ENCODE data around the gene ANKRD33. TPM values are rescaled to one million over a fixed set of nuclear protein-coding genes. Genes with fewer than 3 reads are reported as not detected.
A peak's percentile ranks its signal among the peaks of the same experiment; 100 is the strongest.

ANKRD33 gene
- total RNA-seq, 1 experiment from 2014 or later, result not detected

- ChIA-PET POLR2A (interaction anchor here (0.7 kb wide), 1 partner anchor 496 kb away, joined by 3 read pairs; no protein-coding TSS in a partner anchor), CTCF (interaction anchor here (1.5 to 4.5 kb wide), 2 partner anchors 33 to 103 kb away, joined by 3 to 15 read pairs; no protein-coding TSS in a partner anchor)
- Mint-ChIP-seq H3K9me3 (ENCODE audit: unreplicated experiment) (no peaks in the 10 kb centered on the region), H3K27me3 (ENCODE audit: insufficient read depth, unreplicated experiment) (no peaks in the 10 kb centered on the region), H3K4me1 (ENCODE audit: insufficient read depth, unreplicated experiment) (peaks cover 8% of the 10 kb centered on the region), H3K27ac (ENCODE audit: low read depth, unreplicated experiment) (no peak overlapping the region), H3K36me3 (ENCODE audit: insufficient read depth, unreplicated experiment) (no peaks in the 10 kb centered on the region), H3K4me3 (ENCODE audit: unreplicated experiment) (no peak overlapping the region)
- intact Hi-C loops (cut with micrococcal nuclease), result no loop called here
- TF ChIP-seq, protein P1, sequence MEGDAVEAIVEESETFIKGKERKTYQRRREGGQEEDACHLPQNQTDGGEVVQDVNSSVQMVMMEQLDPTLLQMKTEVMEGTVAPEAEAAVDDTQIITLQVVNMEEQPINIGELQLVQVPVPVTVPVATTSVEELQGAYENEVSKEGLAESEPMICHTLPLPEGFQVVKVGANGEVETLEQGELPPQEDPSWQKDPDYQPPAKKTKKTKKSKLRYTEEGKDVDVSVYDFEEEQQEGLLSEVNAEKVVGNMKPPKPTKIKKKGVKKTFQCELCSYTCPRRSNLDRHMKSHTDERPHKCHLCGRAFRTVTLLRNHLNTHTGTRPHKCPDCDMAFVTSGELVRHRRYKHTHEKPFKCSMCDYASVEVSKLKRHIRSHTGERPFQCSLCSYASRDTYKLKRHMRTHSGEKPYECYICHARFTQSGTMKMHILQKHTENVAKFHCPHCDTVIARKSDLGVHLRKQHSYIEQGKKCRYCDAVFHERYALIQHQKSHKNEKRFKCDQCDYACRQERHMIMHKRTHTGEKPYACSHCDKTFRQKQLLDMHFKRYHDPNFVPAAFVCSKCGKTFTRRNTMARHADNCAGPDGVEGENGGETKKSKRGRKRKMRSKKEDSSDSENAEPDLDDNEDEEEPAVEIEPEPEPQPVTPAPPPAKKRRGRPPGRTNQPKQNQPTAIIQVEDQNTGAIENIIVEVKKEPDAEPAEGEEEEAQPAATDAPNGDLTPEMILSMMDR (IDR thresholded peaks at IDR 0.05; ENCODE audit: unreplicated experiment), result no peak
- BruUV-seq (replicated peaks), result no TSS peak
- DNase-seq (ENCODE audit: unreplicated experiment), result no peak
Measured at GRCh38 chr12:51890133-51890464, 2.2 kb downstream of the ANKRD33 start.

DNA sequence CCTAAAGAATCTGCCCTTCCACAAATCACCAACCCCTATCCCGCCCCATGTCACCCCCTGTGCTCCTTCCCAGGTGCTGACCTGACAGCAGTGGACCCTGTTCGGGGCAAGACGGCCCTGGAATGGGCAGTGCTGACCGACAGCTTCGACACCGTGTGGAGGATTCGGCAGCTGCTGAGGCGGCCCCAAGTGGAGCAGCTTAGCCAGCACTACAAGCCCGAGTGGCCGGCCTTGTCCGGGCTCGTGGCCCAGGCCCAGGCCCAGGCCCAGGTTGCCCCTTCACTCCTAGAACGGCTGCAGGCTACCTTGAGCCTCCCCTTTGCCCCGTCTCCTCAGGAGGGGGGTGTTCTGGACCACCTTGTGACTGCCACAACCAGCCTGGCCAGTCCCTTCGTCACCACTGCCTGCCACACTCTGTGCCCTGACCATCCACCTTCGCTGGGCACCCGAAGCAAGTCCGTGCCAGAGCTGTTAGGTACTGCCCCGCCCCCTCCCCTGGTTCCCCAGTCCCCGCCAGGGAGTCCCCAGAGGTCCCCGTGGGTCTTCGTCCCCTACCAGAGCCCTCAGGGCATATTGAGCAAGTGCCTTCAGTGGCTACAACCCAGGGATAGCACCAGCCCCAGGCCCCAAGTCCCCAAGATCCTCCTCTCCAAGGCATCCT, 2.7 kb downstream of the ANKRD33 start:
- no peak for DNase-seq (ENCODE audit: unreplicated experiment)
- Mint-ChIP-seq H3K27ac (ENCODE audit: low read depth, unreplicated experiment) (no peak overlapping the region), H3K4me3 (ENCODE audit: unreplicated experiment) (no peak overlapping the region), H3K27me3 (ENCODE audit: insufficient read depth, unreplicated experiment) (no peaks in the 10 kb centered on the region), H3K36me3 (ENCODE audit: insufficient read depth, unreplicated experiment) (no peaks in the 10 kb centered on the region), H3K4me1 (ENCODE audit: insufficient read depth, unreplicated experiment) (peaks cover 8% of the 10 kb centered on the region), H3K9me3 (ENCODE audit: unreplicated experiment) (no peaks in the 10 kb centered on the region)
- TF ChIP-seq, protein P1 (IDR thresholded peaks at IDR 0.05; ENCODE audit: unreplicated experiment), result no peak
- ChIA-PET CTCF (interaction anchor here (0.6 to 4.5 kb wide), 6 partner anchors 10 to 102 kb away, joined by 3 to 15 read pairs (median 4); no protein-coding TSS in a partner anchor), POLR2A (no interaction called here)
- BruUV-seq (replicated peaks), result no TSS peak
- intact Hi-C loops (cut with micrococcal nuclease), result no loop called here

DNA sequence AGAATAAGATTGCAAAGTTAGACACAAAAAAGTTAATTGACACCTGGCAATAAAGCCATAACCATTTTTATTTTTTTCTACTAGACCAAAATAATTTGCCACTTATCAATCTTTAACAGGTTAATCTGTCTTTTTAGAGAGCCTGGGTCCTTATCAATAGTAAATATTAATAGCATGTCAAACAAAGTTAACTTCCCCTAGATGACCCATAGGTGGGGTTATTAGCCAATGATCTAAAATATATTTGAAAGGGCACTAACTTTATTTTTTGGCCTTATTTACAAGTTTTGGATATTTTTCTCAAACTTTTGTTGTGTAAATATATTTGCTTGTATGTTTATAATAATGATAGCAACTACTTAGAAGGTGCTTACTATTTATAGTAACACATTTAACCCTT, 3.9 kb downstream of the ANKRD33 start:
- ChIA-PET CTCF (interaction anchor here (0.7 to 4.5 kb wide), 4 partner anchors 9 to 235 kb away, joined by 3 to 15 read pairs (median 4); no protein-coding TSS in a partner anchor), POLR2A (interaction anchor here (0.6 kb wide), 2 partner anchors 89 to 200 kb away, joined by 3 read pairs; no protein-coding TSS in a partner anchor)
- Mint-ChIP-seq H3K27ac (ENCODE audit: low read depth, unreplicated experiment) (no peak overlapping the region), H3K4me1 (ENCODE audit: insufficient read depth, unreplicated experiment) (no peaks in the 10 kb centered on the region), H3K27me3 (ENCODE audit: insufficient read depth, unreplicated experiment) (no peaks in the 10 kb centered on the region), H3K9me3 (ENCODE audit: unreplicated experiment) (no peaks in the 10 kb centered on the region), H3K36me3 (ENCODE audit: insufficient read depth, unreplicated experiment) (no peaks in the 10 kb centered on the region), H3K4me3 (ENCODE audit: unreplicated experiment) (no peak overlapping the region)
- intact Hi-C loops (cut with micrococcal nuclease), result loop anchor here (1.0 kb wide), 1 partner anchor 31 kb away; no protein-coding TSS in a partner anchor
- TF ChIP-seq, protein P1 (IDR thresholded peaks at IDR 0.05; ENCODE audit: unreplicated experiment), result peak; percentile 36
- BruUV-seq (replicated peaks), result no TSS peak
- no peak for DNase-seq (ENCODE audit: unreplicated experiment)

- Mint-ChIP-seq H3K27ac (ENCODE audit: low read depth, unreplicated experiment) (no peak overlapping the region), H3K4me1 (ENCODE audit: insufficient read depth, unreplicated experiment) (no peaks in the 10 kb centered on the region), H3K9me3 (ENCODE audit: unreplicated experiment) (no peaks in the 10 kb centered on the region), H3K4me3 (ENCODE audit: unreplicated experiment) (no peak overlapping the region), H3K27me3 (ENCODE audit: insufficient read depth, unreplicated experiment) (no peaks in the 10 kb centered on the region), H3K36me3 (ENCODE audit: insufficient read depth, unreplicated experiment) (no peaks in the 10 kb centered on the region)
- intact Hi-C loops (cut with micrococcal nuclease), result loop anchor here (2.0 kb wide), 1 partner anchor 131 kb away; no protein-coding TSS in a partner anchor
- POLR2A ChIA-PET, result interaction anchor here (0.6 kb wide), 1 partner anchor 12 kb away, joined by 3 read pairs; no protein-coding TSS in a partner anchor
- CTCF ChIA-PET, result interaction anchor here (0.6 to 2.5 kb wide), 11 partner anchors 33 to 176 kb away, joined by 3 to 8 read pairs (median 3); partner anchors contain the start of gene ATG101
- no TSS peak for BruUV-seq (replicated peaks)
- DNase-seq (ENCODE audit: unreplicated experiment), result no peak
- TF ChIP-seq, protein P1 (IDR thresholded peaks at IDR 0.05; ENCODE audit: unreplicated experiment), result no peak
Measured at GRCh38 chr12:51893786-51894185, 5.9 kb downstream of the ANKRD33 start.
